Measurements from ENCODE around the gene KCNV2. TPM values are rescaled to one million over a fixed set of nuclear protein-coding genes. Genes with fewer than 3 reads are reported as not detected.

KCNV2 gene
- total and polyA plus RNA-seq, 2 donors (not counting 1 experiment from before 2014, with no cell fraction given) = not detected

DNA sequence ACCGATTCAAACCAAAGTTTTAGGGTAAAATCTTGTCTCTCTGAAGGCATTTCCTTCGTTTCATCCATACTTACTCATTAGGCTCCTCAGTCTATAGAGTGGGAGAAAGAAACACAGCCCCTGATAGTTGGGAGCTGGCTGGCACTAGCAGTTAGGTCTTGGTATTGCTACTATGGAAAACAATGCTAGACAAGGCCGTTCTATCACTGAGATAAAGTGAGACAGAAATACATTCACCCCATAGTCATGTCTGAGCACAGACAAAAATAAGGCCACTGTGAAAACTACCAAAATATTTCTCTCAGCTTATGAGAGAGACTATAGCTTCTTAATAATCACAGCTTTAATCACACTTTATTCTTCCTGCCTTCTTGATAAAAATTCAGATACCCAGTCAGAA, 28.7 kb upstream of the KCNV2 start:
- Histone ChIP-seq H2AFZ (ENCODE audit: low read length) (no peak overlapping the region), H3K36me3 (ENCODE audit: control insufficient read depth, insufficient read depth, low read length) (no peaks in the 10 kb centered on the region), H3K27me3 (ENCODE audit: control insufficient read depth, insufficient read depth, low read length) (no peaks in the 10 kb centered on the region), H3K27ac (ENCODE audit: insufficient read depth, low read length) (no peak overlapping the region), H4K20me1 (ENCODE audit: control insufficient read depth, extremely low read depth, insufficient read depth, low read length) (no peaks in the 10 kb centered on the region), H3K4me2 (ENCODE audit: extremely low read depth, insufficient read depth, low read length) (no peak overlapping the region), H3K4me3 (replicated peaks in 1 of 4; ENCODE audit: control extremely low read depth in 1 of 4, insufficient read depth in 1 of 4, low read depth in 3 of 4, low read length in 4 of 4) (no peak overlapping the region), H3K9ac (ENCODE audit: insufficient read depth, low read length) (no peak overlapping the region), H3K79me2 (ENCODE audit: control insufficient read depth, insufficient read depth, low read length) (no peaks in the 10 kb centered on the region), H3K4me1 (ENCODE audit: control insufficient read depth, extremely low read depth, insufficient read depth, low read length) (no peaks in the 10 kb centered on the region), H3K9me3 (ENCODE audit: control insufficient read depth, insufficient read depth, low read depth, low read length) (no peaks in the 10 kb centered on the region)
- TF ChIP-seq EZH2 (IDR thresholded peaks at IDR 0.05; ENCODE audit: low read length, missing control alignments) = no peak
- TF ChIP-seq, protein P1, sequence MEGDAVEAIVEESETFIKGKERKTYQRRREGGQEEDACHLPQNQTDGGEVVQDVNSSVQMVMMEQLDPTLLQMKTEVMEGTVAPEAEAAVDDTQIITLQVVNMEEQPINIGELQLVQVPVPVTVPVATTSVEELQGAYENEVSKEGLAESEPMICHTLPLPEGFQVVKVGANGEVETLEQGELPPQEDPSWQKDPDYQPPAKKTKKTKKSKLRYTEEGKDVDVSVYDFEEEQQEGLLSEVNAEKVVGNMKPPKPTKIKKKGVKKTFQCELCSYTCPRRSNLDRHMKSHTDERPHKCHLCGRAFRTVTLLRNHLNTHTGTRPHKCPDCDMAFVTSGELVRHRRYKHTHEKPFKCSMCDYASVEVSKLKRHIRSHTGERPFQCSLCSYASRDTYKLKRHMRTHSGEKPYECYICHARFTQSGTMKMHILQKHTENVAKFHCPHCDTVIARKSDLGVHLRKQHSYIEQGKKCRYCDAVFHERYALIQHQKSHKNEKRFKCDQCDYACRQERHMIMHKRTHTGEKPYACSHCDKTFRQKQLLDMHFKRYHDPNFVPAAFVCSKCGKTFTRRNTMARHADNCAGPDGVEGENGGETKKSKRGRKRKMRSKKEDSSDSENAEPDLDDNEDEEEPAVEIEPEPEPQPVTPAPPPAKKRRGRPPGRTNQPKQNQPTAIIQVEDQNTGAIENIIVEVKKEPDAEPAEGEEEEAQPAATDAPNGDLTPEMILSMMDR (conservative IDR thresholded peaks at IDR 0.05 in 1 of 2, IDR thresholded peaks at IDR 0.05 in 1 of 2; ENCODE audit: low read depth in 1 of 2, low read length in 2 of 2) = no peak
- no peak for DNase-seq (ENCODE audit: low read depth in 2 of 2)

- no peaks in the 10 kb centered on the region for H3K36me3 ChIP-seq (ENCODE audit: control insufficient read depth, insufficient read depth, low read length)
- no peaks in the 10 kb centered on the region for H3K9me3 ChIP-seq (ENCODE audit: control insufficient read depth, insufficient read depth, low read depth, low read length)
- no peaks in the 10 kb centered on the region for H3K4me1 ChIP-seq (ENCODE audit: control insufficient read depth, extremely low read depth, insufficient read depth, low read length)
- no peaks in the 10 kb centered on the region for H4K20me1 ChIP-seq (ENCODE audit: control insufficient read depth, extremely low read depth, insufficient read depth, low read length)
- no peak overlapping the region for H3K4me2 ChIP-seq (ENCODE audit: extremely low read depth, insufficient read depth, low read length)
- TF ChIP-seq, protein P1 (conservative IDR thresholded peaks at IDR 0.05 in 1 of 2, IDR thresholded peaks at IDR 0.05 in 1 of 2; ENCODE audit: low read depth in 1 of 2, low read length in 2 of 2) = no peak
- TF ChIP-seq EZH2 (IDR thresholded peaks at IDR 0.05; ENCODE audit: low read length, missing control alignments) = no peak
- no peak for DNase-seq (ENCODE audit: low read depth in 2 of 2)
- no peak overlapping the region for H3K27ac ChIP-seq (ENCODE audit: insufficient read depth, low read length)
- H2AFZ ChIP-seq (ENCODE audit: low read length) = no peak overlapping the region
- no peaks in the 10 kb centered on the region for H3K27me3 ChIP-seq (ENCODE audit: control insufficient read depth, insufficient read depth, low read length)
- H3K4me3 ChIP-seq (replicated peaks in 1 of 4; ENCODE audit: control extremely low read depth in 1 of 4, insufficient read depth in 1 of 4, low read depth in 3 of 4, low read length in 4 of 4) = no peak overlapping the region
- H3K9ac ChIP-seq (ENCODE audit: insufficient read depth, low read length) = no peak overlapping the region
- no peaks in the 10 kb centered on the region for H3K79me2 ChIP-seq (ENCODE audit: control insufficient read depth, insufficient read depth, low read length)
These were observed 26.1 kb upstream of the KCNV2 start for GRCh38 chr9:2691212-2691611.

DNA sequence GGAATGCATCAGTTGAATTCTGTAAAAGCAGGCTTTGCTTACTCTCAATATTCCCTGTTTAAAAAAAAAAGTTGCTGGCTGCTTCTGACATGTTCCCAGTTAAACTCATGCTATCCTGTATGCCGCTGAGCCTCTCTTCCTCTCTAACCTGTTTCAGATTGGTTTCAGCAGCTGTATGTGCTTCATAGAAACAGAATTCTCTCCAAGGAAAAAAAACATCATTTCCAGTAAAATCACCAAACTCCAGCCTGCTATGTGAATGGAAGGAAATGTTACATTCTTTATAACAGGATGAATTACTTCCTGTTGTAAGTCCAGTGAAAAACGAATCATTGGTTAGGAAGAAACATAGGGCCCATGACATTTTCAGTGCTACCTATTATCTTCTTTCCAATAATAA, 25.7 kb upstream of the KCNV2 start:
- Histone ChIP-seq H3K4me2 (ENCODE audit: extremely low read depth, insufficient read depth, low read length) (no peak overlapping the region), H3K27ac (ENCODE audit: insufficient read depth, low read length) (no peak overlapping the region)
- peak in 1 of 2 donors; percentile 5 for DNase-seq (ENCODE audit: low read depth in 2 of 2)

More for the DNA sequence above, 25.7 kb upstream of the KCNV2 start:
- no peaks in the 10 kb centered on the region for H3K9me3 ChIP-seq (ENCODE audit: control insufficient read depth, insufficient read depth, low read depth, low read length)
- TF ChIP-seq, protein P1 (conservative IDR thresholded peaks at IDR 0.05 in 1 of 2, IDR thresholded peaks at IDR 0.05 in 1 of 2; ENCODE audit: low read depth in 1 of 2, low read length in 2 of 2) = no peak
- TF ChIP-seq EZH2 (IDR thresholded peaks at IDR 0.05; ENCODE audit: low read length, missing control alignments) = no peak
- H4K20me1 ChIP-seq (ENCODE audit: control insufficient read depth, extremely low read depth, insufficient read depth, low read length) = no peaks in the 10 kb centered on the region
- H3K4me1 ChIP-seq (ENCODE audit: control insufficient read depth, extremely low read depth, insufficient read depth, low read length) = no peaks in the 10 kb centered on the region
- H3K36me3 ChIP-seq (ENCODE audit: control insufficient read depth, insufficient read depth, low read length) = no peaks in the 10 kb centered on the region
- no peaks in the 10 kb centered on the region for H3K79me2 ChIP-seq (ENCODE audit: control insufficient read depth, insufficient read depth, low read length)
- H3K27me3 ChIP-seq (ENCODE audit: control insufficient read depth, insufficient read depth, low read length) = no peaks in the 10 kb centered on the region
- H3K9ac ChIP-seq (ENCODE audit: insufficient read depth, low read length) = no peak overlapping the region
- H2AFZ ChIP-seq (ENCODE audit: low read length) = no peak overlapping the region
- H3K4me3 ChIP-seq (replicated peaks in 1 of 4; ENCODE audit: control extremely low read depth in 1 of 4, insufficient read depth in 1 of 4, low read depth in 3 of 4, low read length in 4 of 4) = no peak overlapping the region
